Suprapubic skin (tissue), 4 donors: ENCODE data around the gene IDH3A.

Source experiments
- CTCF ChIP-seq, 2 donors: fragments of 200-600 bp in 1 of 2; fragments of 450-650 bp in 1 of 2; sonication (generic) in 1 of 2; IDR thresholded peaks; one replicate each; pipeline ENCODE4 v1.5.1; 2016 to 2019; ENCODE audit warnings: antibody characterized with exemption in 2 of 2, mild to moderate bottlenecking in 1 of 2, moderate library complexity in 1 of 2
- POLR2A ChIP-seq, 2 donors: fragments of 450-650 bp; IDR thresholded peaks; one replicate each; pipeline ENCODE4 v1.6.1; 2017; ENCODE audit warnings: antibody characterized with exemption in 2 of 2, mild to moderate bottlenecking in 2 of 2, moderate library complexity in 2 of 2
- POLR2AphosphoS5 ChIP-seq, 3 donors: sonication (generic); formaldehyde crosslinking; IDR thresholded peaks; one replicate each; pipeline ENCODE4 v1.6.1; 2017; ENCODE audit warnings: antibody characterized with exemption in 3 of 3

GRCh38 chr15:78147566-78147965, 1.6 kb upstream of the IDH3A start:
- no peak for TF ChIP-seq CTCF (IDR thresholded peaks at IDR 0.05)
- TF ChIP-seq POLR2A (IDR thresholded peaks at IDR 0.05) = no peak
- no peak for TF ChIP-seq POLR2AphosphoS5 (IDR thresholded peaks at IDR 0.05)
